ENCODE results near the gene HSD17B2. TPM values are rescaled to one million over a fixed set of nuclear protein-coding genes. Genes with fewer than 3 reads are reported as not detected.

Gene HSD17B2
- total RNA-seq, 2 experiments from 2014 or later, result not detected

GRCh38 chr16:82043680-82044584 is 8.9 kb downstream of the HSD17B2 start:
- Mint-ChIP-seq H3K27me3 (peaks cover 14% of the 10 kb centered on the region), H3K9me3 (no peaks in the 10 kb centered on the region), H3K27ac (no peak overlapping the region), H3K4me1 (ENCODE audit: low read depth) (no peaks in the 10 kb centered on the region), H3K36me3 (no peaks in the 10 kb centered on the region), H3K4me3 (no peak overlapping the region)
- ChIA-PET CTCF (interaction anchor here (2.0 kb wide), 1 partner anchor 17 kb away, joined by 6 read pairs; no protein-coding TSS in a partner anchor), POLR2A (no interaction called here)
- no peak for DNase-seq
- intact Hi-C loops (cut with micrococcal nuclease), result no loop called here

- Mint-ChIP-seq H3K36me3 (no peaks in the 10 kb centered on the region), H3K4me3 (no peak overlapping the region)
- CTCF ChIA-PET, result interaction anchor here (2.0 kb wide), 1 partner anchor 16 kb away, joined by 6 read pairs; no protein-coding TSS in a partner anchor
Measured at GRCh38 chr16:82044585-82044911, 9.5 kb downstream of the HSD17B2 start.

GRCh38 chr16:82045465-82045864 is 10.4 kb downstream of the HSD17B2 start:
- no peak overlapping the region for H3K4me3 Mint-ChIP-seq
- ChIA-PET CTCF (interaction anchor here (2.0 kb wide), 1 partner anchor 16 kb away, joined by 6 read pairs; no protein-coding TSS in a partner anchor), POLR2A (no interaction called here)
- peaks cover 14% of the 10 kb centered on the region for H3K27me3 Mint-ChIP-seq
- no peak for DNase-seq
- H3K36me3 Mint-ChIP-seq, result no peaks in the 10 kb centered on the region
- H3K4me1 Mint-ChIP-seq (ENCODE audit: low read depth), result no peaks in the 10 kb centered on the region
- H3K9me3 Mint-ChIP-seq, result no peaks in the 10 kb centered on the region
- no peak overlapping the region for H3K27ac Mint-ChIP-seq
- intact Hi-C loops (cut with micrococcal nuclease), result no loop called here

More at GRCh38 chr16:82044585-82044911, 9.5 kb downstream of the HSD17B2 start:
- intact Hi-C loops (cut with micrococcal nuclease), result no loop called here
- H3K9me3 Mint-ChIP-seq, result no peaks in the 10 kb centered on the region
- no peaks in the 10 kb centered on the region for H3K4me1 Mint-ChIP-seq (ENCODE audit: low read depth)
- H3K27me3 Mint-ChIP-seq, result peaks cover 14% of the 10 kb centered on the region
- no peak overlapping the region for H3K27ac Mint-ChIP-seq
- no peak for DNase-seq
- POLR2A ChIA-PET, result no interaction called here

GRCh38 chr16:82046541-82046940 is 11.5 kb downstream of the HSD17B2 start:
- Mint-ChIP-seq H3K27me3 (peaks cover 14% of the 10 kb centered on the region), H3K4me3 (no peak overlapping the region), H3K27ac (no peak overlapping the region), H3K9me3 (no peaks in the 10 kb centered on the region), H3K4me1 (ENCODE audit: low read depth) (no peaks in the 10 kb centered on the region), H3K36me3 (no peaks in the 10 kb centered on the region)
- ChIA-PET POLR2A (no interaction called here), CTCF (interaction anchor here (1.5 kb wide), 1 partner anchor 184 kb away, joined by 4 read pairs; no protein-coding TSS in a partner anchor)
- no peak for DNase-seq
- intact Hi-C loops (cut with micrococcal nuclease), result no loop called here

GRCh38 chr16:82046941-82047340 is 11.9 kb downstream of the HSD17B2 start:
- ChIA-PET POLR2A (no interaction called here), CTCF (interaction anchor here (1.5 kb wide), 1 partner anchor 183 kb away, joined by 4 read pairs; no protein-coding TSS in a partner anchor)
- Mint-ChIP-seq H3K9me3 (no peaks in the 10 kb centered on the region), H3K27me3 (peaks cover 14% of the 10 kb centered on the region), H3K27ac (no peak overlapping the region), H3K4me3 (no peak overlapping the region), H3K4me1 (ENCODE audit: low read depth) (no peaks in the 10 kb centered on the region), H3K36me3 (no peaks in the 10 kb centered on the region)
- intact Hi-C loops (cut with micrococcal nuclease), result no loop called here
- no peak for DNase-seq

GRCh38 chr16:82047374-82047773 is 12.3 kb downstream of the HSD17B2 start:
- CTCF ChIA-PET, result interaction anchor here (1.5 kb wide), 1 partner anchor 183 kb away, joined by 4 read pairs; no protein-coding TSS in a partner anchor
- H3K27me3 Mint-ChIP-seq, result peaks cover 14% of the 10 kb centered on the region
- no peaks in the 10 kb centered on the region for H3K4me1 Mint-ChIP-seq (ENCODE audit: low read depth)
- DNase-seq, result no peak
- POLR2A ChIA-PET, result no interaction called here
- H3K4me3 Mint-ChIP-seq, result no peak overlapping the region
- H3K36me3 Mint-ChIP-seq, result no peaks in the 10 kb centered on the region
- intact Hi-C loops (cut with micrococcal nuclease), result no loop called here
- H3K27ac Mint-ChIP-seq, result no peak overlapping the region
- no peaks in the 10 kb centered on the region for H3K9me3 Mint-ChIP-seq

GRCh38 chr16:82047787-82048186 is 12.7 kb downstream of the HSD17B2 start:
- Mint-ChIP-seq H3K36me3 (no peaks in the 10 kb centered on the region), H3K27ac (no peak overlapping the region), H3K9me3 (no peaks in the 10 kb centered on the region), H3K4me1 (ENCODE audit: low read depth) (no peaks in the 10 kb centered on the region), H3K27me3 (peaks cover 14% of the 10 kb centered on the region), H3K4me3 (no peak overlapping the region)
- intact Hi-C loops (cut with micrococcal nuclease), result no loop called here
- ChIA-PET CTCF (no interaction called here), POLR2A (no interaction called here)
- no peak for DNase-seq

- Mint-ChIP-seq H3K4me1 (ENCODE audit: low read depth) (no peaks in the 10 kb centered on the region), H3K27me3 (peaks cover 14% of the 10 kb centered on the region), H3K9me3 (no peaks in the 10 kb centered on the region), H3K36me3 (no peaks in the 10 kb centered on the region), H3K27ac (no peak overlapping the region), H3K4me3 (no peak overlapping the region)
- CTCF ChIA-PET, result no interaction called here
- POLR2A ChIA-PET, result no interaction called here
- DNase-seq, result no peak
- intact Hi-C loops (cut with micrococcal nuclease), result no loop called here
Measured at GRCh38 chr16:82049484-82049883, 14.4 kb downstream of the HSD17B2 start.

GRCh38 chr16:82050506-82050905 is 15.5 kb downstream of the HSD17B2 start:
- Mint-ChIP-seq H3K27ac (no peak overlapping the region), H3K4me3 (no peak overlapping the region), H3K4me1 (ENCODE audit: low read depth) (no peaks in the 10 kb centered on the region), H3K36me3 (no peaks in the 10 kb centered on the region), H3K27me3 (peaks cover 14% of the 10 kb centered on the region), H3K9me3 (no peaks in the 10 kb centered on the region)
- DNase-seq, result no peak
- ChIA-PET POLR2A (no interaction called here), CTCF (interaction anchor here (0.7 to 1.2 kb wide), 2 partner anchors 176 to 180 kb away, joined by 3 read pairs; no protein-coding TSS in a partner anchor)
- intact Hi-C loops (cut with micrococcal nuclease), result no loop called here

GRCh38 chr16:82050909-82051357 is 15.9 kb downstream of the HSD17B2 start:
- H3K4me3 Mint-ChIP-seq, result no peak overlapping the region
- DNase-seq, result no peak
- ChIA-PET CTCF (interaction anchor here (0.7 to 1.2 kb wide), 2 partner anchors 176 to 179 kb away, joined by 3 read pairs; no protein-coding TSS in a partner anchor), POLR2A (no interaction called here)
- H3K4me1 Mint-ChIP-seq (ENCODE audit: low read depth), result no peaks in the 10 kb centered on the region
- no peak overlapping the region for H3K27ac Mint-ChIP-seq
- no peaks in the 10 kb centered on the region for H3K36me3 Mint-ChIP-seq
- H3K9me3 Mint-ChIP-seq, result no peaks in the 10 kb centered on the region
- H3K27me3 Mint-ChIP-seq, result peaks cover 11% of the 10 kb centered on the region
- intact Hi-C loops (cut with micrococcal nuclease), result no loop called here

- intact Hi-C loops (cut with micrococcal nuclease), result no loop called here
- POLR2A ChIA-PET, result no interaction called here
- CTCF ChIA-PET, result no interaction called here
- Mint-ChIP-seq H3K36me3 (no peaks in the 10 kb centered on the region), H3K9me3 (no peaks in the 10 kb centered on the region), H3K27me3 (peaks cover 10% of the 10 kb centered on the region), H3K4me1 (ENCODE audit: low read depth) (no peaks in the 10 kb centered on the region), H3K27ac (no peak overlapping the region), H3K4me3 (no peak overlapping the region)
- no peak for DNase-seq
Measured at GRCh38 chr16:82051656-82052055, 16.6 kb downstream of the HSD17B2 start.

- CTCF ChIA-PET, result interaction anchor here (1.2 kb wide), 1 partner anchor 175 kb away, joined by 4 read pairs; no protein-coding TSS in a partner anchor
Measured at GRCh38 chr16:82055117-82055516, 20.1 kb downstream of the HSD17B2 start.

More at GRCh38 chr16:82055117-82055516, 20.1 kb downstream of the HSD17B2 start:
- no peaks in the 10 kb centered on the region for H3K36me3 Mint-ChIP-seq
- H3K9me3 Mint-ChIP-seq, result no peaks in the 10 kb centered on the region
- intact Hi-C loops (cut with micrococcal nuclease), result no loop called here
- POLR2A ChIA-PET, result no interaction called here
- no peak overlapping the region for H3K4me3 Mint-ChIP-seq
- no peaks in the 10 kb centered on the region for H3K4me1 Mint-ChIP-seq (ENCODE audit: low read depth)
- no peak overlapping the region for H3K27ac Mint-ChIP-seq
- DNase-seq, result no peak
- H3K27me3 Mint-ChIP-seq, result peaks cover 3% of the 10 kb centered on the region
